Epithelial cell of esophagus (primary cell): ENCODE measurements around the gene CDK2.

Experiments used
- DNase-seq: peaks from one replicate; pipeline ENCODE4 v3.0.0; 2010; ENCODE audit warnings: low read depth
- H3K4me3 ChIP-seq: 2 replicates; pipeline ENCODE4 v1.5.1; 2011; ENCODE audit warnings: mild to moderate bottlenecking, low read length, control low read depth
- CTCF ChIP-seq: IDR thresholded peaks from 2 replicates; pipeline ENCODE4 v1.5.1; 2011; ENCODE audit warnings: low read depth, mild to moderate bottlenecking, low read length, control low read depth, inconsistent platforms; ENCODE audit not compliant: insufficient read depth; ENCODE audit errors: missing control alignments

The CDK2 gene

GRCh38 chr12:55932551-55932910, 34.1 kb upstream of the CDK2 start:
- peak; percentile 58 for DNase-seq
- peak overlapping the region; percentile 92 for H3K4me3 ChIP-seq

GRCh38 chr12:55933169-55933798, 33.3 kb upstream of the CDK2 start:
- peak overlapping the region; percentile 92 for H3K4me3 ChIP-seq
- no peak for TF ChIP-seq CTCF
- DNase-seq: peak; percentile 99

More at GRCh38 chr12:55932551-55932910, 34.1 kb upstream of the CDK2 start:
- TF ChIP-seq CTCF: no peak

- no peak for TF ChIP-seq CTCF
- no peak for DNase-seq
Observed at GRCh38 chr12:55933799-55934742, 32.6 kb upstream of the CDK2 start.

GRCh38 chr12:55934773-55935172, 31.9 kb upstream of the CDK2 start:
- H3K4me3 ChIP-seq: no peak overlapping the region
- no peak for TF ChIP-seq CTCF
- DNase-seq: no peak

More at GRCh38 chr12:55933799-55934742, 32.6 kb upstream of the CDK2 start:
- H3K4me3 ChIP-seq: peak overlapping the region; percentile 92

- H3K4me3 ChIP-seq: no peak overlapping the region
- no peak for DNase-seq
- TF ChIP-seq CTCF: no peak
Observed at GRCh38 chr12:55935738-55936151, 30.9 kb upstream of the CDK2 start.

GRCh38 chr12:55937981-55938380, 28.6 kb upstream of the CDK2 start:
- no peak for TF ChIP-seq CTCF
- no peak overlapping the region for H3K4me3 ChIP-seq
- peak; percentile 91 for DNase-seq
